HCT116 (cell line): Measurements from ENCODE around the gene RNU6-9. TPM values are rescaled to one million over a fixed set of nuclear protein-coding genes. Genes with fewer than 3 reads are reported as not detected.

Experiments used
- ATAC-seq: fragments of 200-7000 bp; cut with Tn5 transposase; 2 replicates; pipeline ENCODE4 v1.9.1; 2020; ENCODE audit warnings: mild to moderate bottlenecking, moderate library complexity
- BruUV-seq: library from RNA; stranded (reverse); fragments of 400-500 nt; replicated peaks from 2 replicates; lab custom pipeline; 2021; lab: Mats Ljungman, UMichigan
- CTCF ChIA-PET: fragments of 300-600 bp; sonication (Branson Sonifier 250); formaldehyde crosslinking; loops from one replicate; lab custom pipeline; 2021; ENCODE audit warnings: antibody characterized with exemption; lab: Charles Lee
- POLR2A ChIA-PET: fragments of 300-600, 350-600 bp; sonication (Branson Sonifier 250); formaldehyde crosslinking; loops from one replicate; lab custom pipeline; 2021; ENCODE audit warnings: antibody characterized with exemption; lab: Charles Lee
- RAD21 ChIA-PET, 2 experiments: fragments of 300-600 bp; sonication (Branson Sonifier 250); formaldehyde crosslinking; loops; one replicate each; lab custom pipeline; 2023; ENCODE audit warnings: low total read pairs in 2 of 2; ENCODE audit not compliant: uncharacterized antibody in 2 of 2, unreplicated experiment in 2 of 2, low non-redundant PET in 1 of 2; lab: Charles Lee
- DNase-seq: peaks from one replicate; pipeline ENCODE4 v3.0.0-alpha.2; 2010; ENCODE audit warnings: low read depth, low spot score
- H2AFZ ChIP-seq: fragments of 200-600 bp; shearing (Covaris generic), sonication (generic); 2 replicates; pipeline ENCODE4 v1.6.1; 2017; ENCODE audit warnings: low read depth, mixed run types, mixed read lengths, antibody characterized with exemption, low read length; ENCODE audit not compliant: poor library complexity, severe bottlenecking
- H3K27ac ChIP-seq: 2 replicates; pipeline ENCODE4 v1.5.1; 2012; ENCODE audit warnings: low read depth, low read length
- H3K27me3 ChIP-seq: fragments of 200-600 bp; sonication (generic); 2 replicates; pipeline ENCODE4 v1.6.1; 2016; ENCODE audit warnings: mixed run types, low read length, mixed read lengths; ENCODE audit not compliant: insufficient read depth
- H3K36me3 ChIP-seq, 2 experiments: fragments of 200-500 bp in 1 of 2; fragments of 200-600 bp in 1 of 2; sonication (Bioruptor generic) in 1 of 2; sonication (generic) in 1 of 2; 2 replicates each; pipeline versions ENCODE4 v1.5.1 to v1.6.1; 2014 to 2016; ENCODE audit warnings: low read length in 2 of 2, inconsistent platforms in 1 of 2, mixed read lengths in 1 of 2, mixed run types in 1 of 2; ENCODE audit not compliant: insufficient read depth in 2 of 2, control insufficient read depth in 1 of 2
- H3K4me1 ChIP-seq, 2 experiments: fragments of 200-600 bp in 1 of 2; sonication (generic) in 1 of 2; 2 replicates each; pipeline versions ENCODE4 v1.5.1 to v1.6.1; 2012 to 2017; ENCODE audit warnings: low read length in 2 of 2, inconsistent platforms in 1 of 2, mild to moderate bottlenecking in 1 of 2, mixed read lengths in 1 of 2, mixed run types in 1 of 2, moderate library complexity in 1 of 2; ENCODE audit not compliant: insufficient read depth in 2 of 2, control insufficient read depth in 1 of 2
- H3K4me2 ChIP-seq: fragments of 200-600 bp; sonication (generic); 2 replicates; pipeline ENCODE4 v1.6.1; 2017; ENCODE audit warnings: mixed run types, low read length, mixed read lengths
- H3K4me3 ChIP-seq, 2 experiments: fragments of 200-600 bp in 1 of 2; sonication (generic) in 1 of 2; replicated peaks in 1 of 2; 2 replicates each; pipeline ENCODE4 v1.5.1; 2011 to 2016; ENCODE audit warnings: low read length in 2 of 2, control low read depth in 1 of 2, low read depth in 1 of 2, mild to moderate bottlenecking in 1 of 2, mixed read lengths in 1 of 2, mixed run types in 1 of 2
- H3K79me2 ChIP-seq: fragments of 200-600 bp; sonication (generic); 2 replicates; pipeline ENCODE4 v1.6.1; 2017; ENCODE audit warnings: mild to moderate bottlenecking, mixed run types, low read length, moderate library complexity, mixed read lengths; ENCODE audit not compliant: insufficient read depth
- H3K9ac ChIP-seq: fragments of 200-600 bp; sonication (generic); 2 replicates; pipeline ENCODE4 v1.6.1; 2016; ENCODE audit warnings: low read length, mixed read lengths
- H3K9me2 ChIP-seq: fragments of 200-600 bp; sonication (generic), shearing (Covaris generic); 2 replicates; pipeline ENCODE4 v1.6.1; 2017; ENCODE audit warnings: mixed run types, mild to moderate bottlenecking, moderate library complexity; ENCODE audit not compliant: insufficient read depth
- H3K9me3 ChIP-seq, 2 experiments: fragments of 200-500 bp in 1 of 2; fragments of 200-600 bp in 1 of 2; sonication (Bioruptor generic) in 1 of 2; sonication (generic) in 1 of 2; 2 replicates each; pipeline ENCODE4 v1.6.1; 2014 to 2017; ENCODE audit warnings: low read length in 2 of 2, mixed read lengths in 2 of 2, inconsistent platforms in 1 of 2, low read depth in 1 of 2, mild to moderate bottlenecking in 1 of 2, mixed run types in 1 of 2, moderate library complexity in 1 of 2; ENCODE audit not compliant: control insufficient read depth in 1 of 2, insufficient read depth in 1 of 2
- H4K20me1 ChIP-seq: fragments of 200-600 bp; sonication (generic), shearing (Covaris generic); 2 replicates; pipeline ENCODE4 v1.6.1; 2017; ENCODE audit warnings: mixed run types, mild to moderate bottlenecking, moderate library complexity; ENCODE audit not compliant: insufficient read depth
- CBX3 ChIP-seq: IDR thresholded peaks from 2 replicates; pipeline ENCODE4 v1.6.1; 2012; ENCODE audit warnings: low read depth
- EGR1 ChIP-seq: IDR thresholded peaks from 2 replicates; pipeline ENCODE4 v1.6.1; 2012; ENCODE audit warnings: low read depth
- POLR2A ChIP-seq: IDR thresholded peaks from 2 replicates; pipeline ENCODE4 v1.7.0; 2011; ENCODE audit warnings: borderline replicate concordance; ENCODE audit not compliant: insufficient read depth, insufficient read length; ENCODE audit errors: extremely low read depth
- RAD21 ChIP-seq: IDR thresholded peaks from 2 replicates; pipeline ENCODE4 v1.6.1; 2012; ENCODE audit warnings: low read depth, mild to moderate bottlenecking
- REST ChIP-seq: IDR thresholded peaks from 2 replicates; pipeline ENCODE4 v1.6.1; 2012; ENCODE audit warnings: low read depth
- SP1 ChIP-seq: IDR thresholded peaks from 2 replicates; pipeline ENCODE4 v1.6.1; 2012; ENCODE audit warnings: low read depth
- SRF ChIP-seq: IDR thresholded peaks from 2 replicates; pipeline ENCODE4 v1.6.1; 2012; ENCODE audit warnings: low read depth
- YY1 ChIP-seq: IDR thresholded peaks from 2 replicates; pipeline ENCODE4 v1.6.1; 2011; ENCODE audit warnings: low read length, low read depth, moderate library complexity, mild to moderate bottlenecking; ENCODE audit not compliant: insufficient replicate concordance; ENCODE audit errors: extremely low read depth
- ZFX ChIP-seq: fragments of 450-650 bp; IDR thresholded peaks from 2 replicates; pipeline ENCODE4 v1.6.1; 2017
- intact Hi-C: fragments of 100-400 bp; cut with micrococcal nuclease; formaldehyde crosslinking; loops from 2 replicates; pipeline ENCODE4 v1.10.0; 2022
- total RNA-seq: library from RNA; stranded (reverse); gene quantifications from one replicate; pipeline ENCODE4 v1.2.1, GENCODE V29; 2021; ENCODE audit not compliant: unreplicated experiment

The RNU6-9 gene
- total RNA-seq, 1 experiment from 2014 or later = not detected

GRCh38 chr19:844546-844971 is 48.7 kb upstream of the RNU6-9 start (continued):
- TF ChIP-seq REST (no peak), EGR1 (no peak), SRF (no peak), ZFX (no peak), RAD21 (no peak), POLR2A (no peak), CBX3 (no peak)

GRCh38 chr19:845707-846521 is 47.4 kb upstream of the RNU6-9 start:
- Histone ChIP-seq H3K79me2 (no peaks in the 10 kb centered on the region), H3K4me2 (no peak overlapping the region), H3K9ac (no peak overlapping the region), H4K20me1 (no peaks in the 10 kb centered on the region), H3K27ac (no peak overlapping the region), H3K9me2 (no peaks in the 10 kb centered on the region), H2AFZ (no peak overlapping the region), H3K9me3 (no peaks in the 10 kb centered on the region), H3K4me3 (no peak overlapping the region), H3K4me1 (peaks cover 16 to 29% of the 10 kb centered on the region in 2 experiments; a peak in 3 of 4 replicates), H3K27me3 (no peaks in the 10 kb centered on the region; the same call in 1 of the 2 replicates), H3K36me3 (no peaks in the 10 kb centered on the region)
- ChIA-PET CTCF (interaction anchor here (0.6 kb wide), 1 partner anchor 76 kb away, joined by 3 read pairs; no protein-coding TSS in a partner anchor), POLR2A (no interaction called here), RAD21 (no interaction called here)
- BruUV-seq = no TSS peak
- TF ChIP-seq EGR1 (no peak), SP1 (no peak), YY1 (no peak), SRF (no peak)
- DNase-seq (no peak), ATAC-seq (no peak)
- intact Hi-C loops = no loop called here
